NCI-H146 treated with DMSO at 0.1 percent for 48 hours (cell line): ENCODE measurements around the gene SEPTIN11.

Source experiments
- DNase-seq: peaks from one replicate; lab custom pipeline; 2025; ENCODE audit not compliant: unreplicated experiment; lab: John Stamatoyannopoulos, UW

Gene SEPTIN11

GRCh38 chr4:76977736-76978350 is 28.3 kb downstream of the SEPTIN11 start:
- DNase-seq = no peak

DNA sequence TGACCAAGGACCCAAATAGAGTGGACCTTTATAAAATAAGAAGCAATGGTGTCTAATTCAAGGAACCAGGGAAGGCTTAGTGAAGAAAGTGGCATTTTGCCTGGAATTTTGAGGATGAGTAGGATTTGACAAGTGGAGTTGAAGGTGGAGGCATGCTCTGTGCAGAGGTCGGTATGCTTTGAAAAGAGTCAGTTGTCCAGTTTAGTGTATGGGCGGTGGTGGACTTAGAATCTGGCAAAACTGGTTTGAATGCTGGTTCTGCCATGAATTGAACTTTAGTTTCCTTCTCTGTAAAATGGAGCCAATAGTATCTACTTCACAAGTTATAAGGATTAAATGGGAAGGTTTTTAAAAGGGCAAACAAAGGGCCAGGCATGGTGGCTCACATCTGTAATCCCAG is 29.7 kb downstream of the SEPTIN11 start:
- DNase-seq = no peak

DNA sequence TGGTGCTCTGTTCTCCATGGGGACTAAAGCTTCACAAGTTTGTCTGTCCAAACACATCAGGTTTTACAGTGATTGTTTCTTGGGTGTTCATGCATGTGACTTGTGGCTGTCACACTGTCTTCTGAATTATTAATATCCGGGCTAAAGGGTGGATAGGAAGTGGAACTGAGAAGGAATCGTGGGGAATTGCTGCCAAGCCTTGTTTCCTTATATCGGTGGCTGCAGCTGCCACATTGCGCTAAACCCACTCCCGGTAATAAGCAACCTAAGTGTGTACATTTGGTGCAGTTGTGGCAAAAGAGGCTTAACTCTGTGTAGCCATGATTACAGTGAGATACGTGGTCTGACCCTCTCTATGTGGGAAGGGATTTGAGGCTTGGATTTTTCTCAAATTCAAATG is 30.7 kb downstream of the SEPTIN11 start:
- no peak for DNase-seq

DNA sequence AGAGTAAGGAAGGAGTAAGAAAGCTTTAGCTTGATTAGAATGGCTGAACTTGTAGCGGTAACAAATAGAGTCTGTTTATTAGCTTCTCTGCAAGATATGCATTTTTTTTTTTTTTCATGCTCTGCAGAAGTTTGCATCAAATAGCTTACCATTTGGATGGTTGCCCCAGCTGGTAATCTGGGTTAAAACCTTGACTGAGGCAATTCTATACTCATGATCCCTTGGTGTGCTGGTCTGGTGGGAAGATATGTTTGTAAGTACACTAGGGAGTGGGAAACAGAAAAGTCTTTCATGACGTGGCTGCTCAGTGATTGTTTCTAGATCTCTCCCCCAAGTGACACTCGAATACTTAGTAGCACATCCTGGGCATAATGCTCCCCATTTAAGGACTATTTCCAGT is 32.1 kb downstream of the SEPTIN11 start:
- no peak for DNase-seq

DNA sequence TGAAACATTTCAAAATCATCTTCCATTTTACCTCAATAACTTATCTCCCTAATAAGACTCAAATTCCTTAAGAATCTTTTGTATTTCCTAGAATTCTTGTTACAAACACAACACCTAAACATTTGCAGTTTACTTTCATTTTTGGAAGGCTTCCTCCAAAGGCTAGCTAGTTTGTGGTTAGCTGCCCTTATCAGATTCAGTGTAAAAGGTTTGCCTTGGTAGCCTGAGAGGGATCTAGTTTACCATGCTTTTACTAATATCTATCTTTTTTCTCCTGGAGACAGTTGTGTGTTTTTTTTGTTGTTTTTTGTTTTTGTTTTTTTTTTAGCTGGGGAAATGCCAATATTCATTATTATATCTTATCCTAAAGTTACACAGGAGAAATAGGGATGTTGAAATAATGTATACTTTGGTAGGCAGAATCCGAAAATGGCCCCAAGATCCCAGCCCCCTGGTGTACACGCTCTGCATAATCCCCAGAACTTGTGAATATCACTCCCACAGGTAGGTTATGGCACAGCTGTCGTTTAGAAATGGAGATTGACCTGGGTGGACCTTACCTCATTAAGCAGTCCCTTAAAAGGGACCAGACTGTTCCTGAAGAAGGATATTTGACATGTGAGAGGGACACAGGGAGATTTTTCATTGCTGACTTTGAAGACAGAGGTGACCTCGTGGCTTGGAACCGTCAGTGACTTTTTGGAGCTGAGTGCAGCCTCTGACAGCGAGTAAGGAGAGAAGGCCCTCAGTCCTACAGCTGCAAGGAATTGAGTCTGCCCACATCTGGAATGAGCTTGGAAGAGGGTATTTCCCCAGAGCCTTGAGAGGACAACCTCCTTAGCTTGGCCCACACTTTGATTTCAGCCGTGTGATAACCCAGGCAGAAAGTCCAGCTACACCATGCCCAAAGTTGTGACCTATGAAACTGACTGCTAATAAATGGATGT is 33.4 kb downstream of the SEPTIN11 start:
- no peak for DNase-seq

GRCh38 chr4:76984127-76984526 is 34.6 kb downstream of the SEPTIN11 start:
- no peak for DNase-seq

DNA sequence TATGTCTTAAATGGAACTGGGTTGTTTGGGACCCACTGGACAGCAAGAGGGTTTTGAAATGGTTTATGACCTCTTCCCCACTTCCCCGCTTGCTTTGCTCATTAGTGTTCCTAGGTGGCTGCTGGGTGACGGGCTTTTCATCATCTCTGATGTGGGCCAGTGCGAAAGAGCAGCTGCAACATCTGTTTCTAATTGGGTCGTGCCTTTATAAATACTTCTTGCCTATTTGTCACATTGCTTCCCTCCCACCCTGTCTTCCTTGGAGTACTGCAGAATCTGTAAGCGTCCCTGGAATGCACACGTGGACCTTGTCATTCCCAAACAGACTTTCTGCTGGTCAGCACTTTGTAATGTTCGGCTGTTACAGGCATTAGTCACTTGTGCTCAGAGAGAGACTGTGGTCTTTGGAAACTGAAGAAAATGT is 35.2 kb downstream of the SEPTIN11 start:
- DNase-seq = no peak

DNA sequence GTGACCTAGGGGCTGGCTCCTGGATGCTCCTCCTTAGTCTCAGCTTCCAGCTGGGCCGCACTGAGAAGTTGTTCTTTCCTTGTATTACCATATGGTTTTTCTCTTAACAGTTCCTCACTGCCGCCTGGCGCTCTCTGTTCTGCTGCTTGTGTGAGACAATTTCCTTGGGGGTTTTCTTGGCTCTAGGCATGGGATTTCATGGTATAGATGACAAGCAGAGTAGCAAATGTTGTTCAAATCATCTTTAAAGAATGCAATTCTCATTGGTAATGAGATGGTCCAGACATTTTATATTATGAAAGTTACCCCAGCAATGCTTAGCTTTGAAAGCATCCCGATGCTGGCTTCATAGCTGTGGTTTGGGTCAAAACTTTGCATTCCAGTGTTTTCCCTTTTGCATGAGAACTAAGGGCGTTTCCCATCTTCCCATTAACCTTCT is 37.6 kb downstream of the SEPTIN11 start:
- no peak for DNase-seq

DNA sequence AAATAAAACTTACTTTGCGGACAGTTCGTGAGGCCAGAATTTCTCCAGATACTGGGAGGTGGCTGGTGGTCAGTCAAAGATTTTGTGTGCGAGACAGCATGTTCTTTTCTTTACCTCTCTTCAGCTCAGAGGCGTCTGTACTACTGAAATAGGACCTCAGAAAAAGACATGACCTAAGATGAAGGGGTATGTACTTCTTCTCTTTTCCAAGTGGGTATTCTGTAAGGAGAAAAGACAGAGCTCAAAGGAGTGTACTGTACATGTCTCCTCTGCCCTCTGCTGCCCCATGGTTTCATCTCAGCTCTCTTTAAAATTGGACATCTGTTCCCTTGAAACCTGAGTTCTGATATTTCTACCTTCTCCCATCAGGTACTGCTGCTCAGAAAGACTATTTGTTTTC is 38.1 kb downstream of the SEPTIN11 start:
- DNase-seq = no peak

GRCh38 chr4:76989391-76990061 is 40.0 kb downstream of the SEPTIN11 start:
- no peak for DNase-seq

DNA sequence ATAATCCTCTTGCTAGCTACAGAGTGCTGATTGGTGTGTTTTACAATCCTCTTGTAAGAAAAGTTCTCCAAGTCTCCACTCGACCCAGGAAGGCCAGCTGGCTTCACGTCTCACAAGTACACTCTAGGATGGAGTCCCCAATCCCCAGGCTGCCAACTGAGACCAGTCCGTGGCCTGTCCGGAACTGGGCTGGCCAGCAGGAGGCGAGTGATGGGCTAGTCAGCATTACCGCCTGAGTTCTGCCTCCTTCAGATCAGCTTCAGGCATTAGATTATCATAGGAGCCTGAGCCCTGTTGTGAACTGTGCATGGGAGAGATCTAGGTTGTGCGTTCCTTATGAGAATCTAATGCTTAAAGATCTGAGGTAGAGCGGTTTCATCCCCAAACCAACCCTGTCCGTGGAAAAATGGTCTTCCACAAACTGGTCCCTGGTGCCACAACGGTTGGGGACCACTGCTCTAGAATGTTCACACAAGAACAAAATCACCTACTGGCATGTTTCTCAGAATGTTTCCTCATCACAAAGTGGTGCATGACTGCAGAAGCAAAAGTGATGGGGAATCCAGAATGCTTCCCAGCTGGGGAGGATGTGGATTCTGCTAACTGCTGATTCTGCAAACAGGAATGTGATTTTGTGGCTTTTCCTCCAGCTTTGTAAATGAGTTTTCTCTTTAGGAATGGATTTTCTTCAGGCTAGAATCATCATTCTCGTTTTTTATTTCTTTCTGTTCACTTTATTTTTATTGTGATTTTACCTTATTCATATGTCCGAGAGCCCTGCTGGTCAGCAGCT is 40.9 kb downstream of the SEPTIN11 start:
- no peak for DNase-seq

GRCh38 chr4:76991161-76991660 is 41.7 kb downstream of the SEPTIN11 start:
- no peak for DNase-seq

GRCh38 chr4:76993787-76994641 is 44.5 kb downstream of the SEPTIN11 start:
- no peak for DNase-seq

DNA sequence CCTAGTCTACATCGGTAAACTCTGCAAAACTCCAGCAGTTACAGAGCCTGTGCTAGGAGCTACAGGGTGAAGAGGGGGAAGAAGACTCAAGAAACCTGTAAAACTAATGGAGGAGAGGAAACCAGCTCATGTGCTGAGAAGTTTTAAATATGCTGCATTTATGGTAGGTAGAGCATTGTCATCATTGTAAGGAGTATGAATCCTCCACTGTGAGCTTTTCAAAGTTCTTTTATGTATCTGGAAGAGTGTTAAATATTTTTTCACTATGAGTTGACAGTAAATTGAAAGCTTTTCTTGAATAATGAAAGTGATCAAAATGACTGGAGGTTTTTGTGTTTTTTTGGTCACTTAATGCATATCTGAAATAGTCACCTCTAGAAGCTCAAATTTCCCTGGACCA is 46.2 kb downstream of the SEPTIN11 start:
- DNase-seq = no peak

- peak; percentile 32 for DNase-seq
Measured at GRCh38 chr4:76996445-76996844, 46.9 kb downstream of the SEPTIN11 start.

GRCh38 chr4:76997077-76997476 is 47.5 kb downstream of the SEPTIN11 start:
- DNase-seq = no peak

- no peak for DNase-seq
Measured at GRCh38 chr4:76997532-76997931, 48.0 kb downstream of the SEPTIN11 start.

DNA sequence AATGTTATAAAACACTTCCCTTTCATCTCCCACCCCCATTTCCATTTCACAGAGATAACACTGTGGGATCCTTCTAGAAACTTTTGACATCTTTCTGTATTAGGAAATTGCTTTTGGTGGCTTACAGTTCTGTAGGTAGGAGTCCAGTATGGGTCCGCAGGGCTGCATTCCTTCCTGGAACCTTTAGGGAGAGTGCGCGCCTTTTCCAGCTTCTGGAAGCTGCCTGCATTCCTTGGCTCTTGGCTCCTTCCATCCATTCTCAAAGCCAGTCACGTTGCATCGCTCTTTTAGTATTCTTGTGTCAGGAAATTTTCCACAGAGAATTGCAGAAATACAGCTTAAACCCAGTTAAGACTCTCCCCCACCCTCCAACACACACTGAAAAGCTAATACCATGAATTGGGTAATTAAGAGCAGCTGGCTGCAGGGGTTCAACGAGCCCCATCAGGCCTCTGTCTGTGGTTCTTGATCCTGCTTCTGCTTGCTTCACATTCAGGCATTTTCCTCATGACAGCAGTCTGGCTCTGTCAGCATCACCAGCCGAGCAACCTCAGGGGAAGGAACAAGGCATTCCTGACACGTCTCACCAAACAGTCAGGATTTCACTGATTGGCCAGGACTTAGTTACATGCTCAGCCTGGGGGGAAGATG is 48.8 kb downstream of the SEPTIN11 start:
- DNase-seq = no peak
